Esophagus (tissue), 2 donors: Measurements from ENCODE around the gene RAPGEF2. TPM values are rescaled to one million over a fixed set of nuclear protein-coding genes. Genes with fewer than 3 reads are reported as not detected.

Experiments
- H3K27ac ChIP-seq, 2 donors: one replicate each; pipeline ENCODE4 v1.5.1; 2013; ENCODE audit warnings: low read depth in 2 of 2, mild to moderate bottlenecking in 2 of 2, inconsistent platforms in 1 of 2, low read length in 1 of 2, moderate library complexity in 1 of 2
- H3K27me3 ChIP-seq, 2 donors: one replicate each; pipeline ENCODE4 v1.6.1; 2013; ENCODE audit warnings: low read length in 2 of 2, control low read depth in 1 of 2, mild to moderate bottlenecking in 1 of 2; ENCODE audit not compliant: insufficient read depth in 2 of 2, control insufficient read depth in 1 of 2
- H3K36me3 ChIP-seq, 2 donors: one replicate each; pipeline ENCODE4 v1.6.1; 2013; ENCODE audit warnings: low read length in 1 of 2; ENCODE audit not compliant: control insufficient read depth in 2 of 2, insufficient read depth in 2 of 2
- H3K4me1 ChIP-seq, 2 donors: one replicate each; pipeline ENCODE4 v1.6.1; 2013; ENCODE audit warnings: low read length in 1 of 2; ENCODE audit not compliant: control insufficient read depth in 2 of 2, insufficient read depth in 2 of 2
- H3K4me3 ChIP-seq, 2 donors: one replicate each; pipeline ENCODE4 v1.5.1; 2013; ENCODE audit warnings: low read length in 2 of 2, mild to moderate bottlenecking in 2 of 2, low read depth in 1 of 2, moderate library complexity in 1 of 2
- H3K9me3 ChIP-seq, 2 donors: one replicate each; pipeline ENCODE4 v1.6.1; 2013; ENCODE audit warnings: mild to moderate bottlenecking in 2 of 2, low read depth in 1 of 2, low read length in 1 of 2, moderate library complexity in 1 of 2; ENCODE audit not compliant: control insufficient read depth in 2 of 2, insufficient read depth in 1 of 2
- WGBS, 2 donors: extraction: QIAGEN DNeasy Blood & Tissue Kit; methylation state at CpG; one replicate each; pipeline ENCODE4 v1.1.7; 2013; 5-methylcytosine and 5-hydroxymethylcytosine counted together
- polyA plus RNA-seq, 2 donors: library from polyadenylated mRNA; stranded (reverse); fragments of 200-250 nt; gene quantifications; one replicate each; pipeline ENCODE4 v1.2.3, GENCODE V29; 2013
- donor health status: healthy with polysubstance abuse.
- donor health status: Bipolar disorder and iron deficiency.

RAPGEF2 gene
- polyA plus RNA-seq, 2 donors = 3.9 to 4.3 TPM

DNA sequence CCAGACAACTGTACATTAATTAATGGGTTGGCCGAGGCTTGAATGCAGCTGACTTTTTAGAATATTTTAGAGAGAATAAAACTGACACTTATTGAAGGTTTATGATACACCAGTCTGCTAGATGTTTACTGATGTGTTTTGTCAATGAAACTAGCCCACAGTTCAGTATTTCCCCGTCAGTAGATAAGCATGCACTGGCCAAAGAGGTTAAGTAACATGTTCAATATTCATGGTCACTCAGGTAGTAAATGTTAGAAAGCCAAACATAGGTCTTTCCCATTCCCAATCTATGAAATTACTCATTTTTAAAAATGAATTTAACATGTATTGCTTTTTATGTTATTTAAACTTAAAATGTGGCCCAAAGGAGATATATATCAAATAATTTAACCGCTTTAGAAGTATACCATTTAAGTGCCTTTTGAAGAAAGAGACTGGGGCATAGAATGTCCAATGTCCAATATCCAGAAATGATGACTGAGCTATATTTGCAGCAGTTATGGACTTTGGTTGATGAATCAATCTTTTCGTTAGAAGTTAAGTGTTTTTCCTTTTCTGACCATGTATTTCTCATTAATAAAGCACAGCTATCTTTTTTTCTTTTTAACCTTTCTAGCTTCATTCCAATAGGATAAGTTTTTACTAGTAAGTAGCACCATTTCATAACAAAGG, 156.1 kb downstream of the RAPGEF2 start:
- no peak overlapping the region for H3K27ac ChIP-seq
- H3K9me3 ChIP-seq = no peaks in the 10 kb centered on the region
- no peaks in the 10 kb centered on the region for H3K4me1 ChIP-seq
- H3K27me3 ChIP-seq = no peaks in the 10 kb centered on the region
- H3K36me3 ChIP-seq = no peaks in the 10 kb centered on the region
- 84 to 90% methylated on average over 4 of the region's 4 CpGs for WGBS, 2 donors
- no peak overlapping the region for H3K4me3 ChIP-seq

DNA sequence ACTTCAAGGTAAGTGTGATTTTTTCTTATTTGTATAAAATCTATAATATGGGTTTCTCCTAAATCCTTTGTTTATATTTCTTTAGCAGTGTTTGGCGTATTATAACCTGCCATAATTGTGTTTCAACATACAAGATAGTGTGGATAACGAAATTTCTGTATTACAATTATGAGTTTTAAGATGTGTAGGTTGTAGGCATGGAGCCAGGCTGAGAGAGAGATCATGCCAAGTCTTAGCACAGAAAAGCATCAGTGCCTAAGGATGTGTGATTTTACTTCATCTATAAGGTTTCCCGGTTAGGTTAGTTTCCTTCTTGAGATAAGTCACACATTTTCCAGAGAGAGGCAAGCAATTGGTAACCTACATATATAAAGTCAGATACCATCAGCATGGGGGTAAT, 161.2 kb downstream of the RAPGEF2 start:
- WGBS, 2 donors = 85 to 89% methylated on average over 3 of the region's 3 CpGs
- H3K27ac ChIP-seq = no peak overlapping the region
- no peaks in the 10 kb centered on the region for H3K36me3 ChIP-seq
- H3K9me3 ChIP-seq = no peaks in the 10 kb centered on the region
- no peaks in the 10 kb centered on the region for H3K4me1 ChIP-seq
- H3K27me3 ChIP-seq = no peaks in the 10 kb centered on the region
- H3K4me3 ChIP-seq = no peak overlapping the region

DNA sequence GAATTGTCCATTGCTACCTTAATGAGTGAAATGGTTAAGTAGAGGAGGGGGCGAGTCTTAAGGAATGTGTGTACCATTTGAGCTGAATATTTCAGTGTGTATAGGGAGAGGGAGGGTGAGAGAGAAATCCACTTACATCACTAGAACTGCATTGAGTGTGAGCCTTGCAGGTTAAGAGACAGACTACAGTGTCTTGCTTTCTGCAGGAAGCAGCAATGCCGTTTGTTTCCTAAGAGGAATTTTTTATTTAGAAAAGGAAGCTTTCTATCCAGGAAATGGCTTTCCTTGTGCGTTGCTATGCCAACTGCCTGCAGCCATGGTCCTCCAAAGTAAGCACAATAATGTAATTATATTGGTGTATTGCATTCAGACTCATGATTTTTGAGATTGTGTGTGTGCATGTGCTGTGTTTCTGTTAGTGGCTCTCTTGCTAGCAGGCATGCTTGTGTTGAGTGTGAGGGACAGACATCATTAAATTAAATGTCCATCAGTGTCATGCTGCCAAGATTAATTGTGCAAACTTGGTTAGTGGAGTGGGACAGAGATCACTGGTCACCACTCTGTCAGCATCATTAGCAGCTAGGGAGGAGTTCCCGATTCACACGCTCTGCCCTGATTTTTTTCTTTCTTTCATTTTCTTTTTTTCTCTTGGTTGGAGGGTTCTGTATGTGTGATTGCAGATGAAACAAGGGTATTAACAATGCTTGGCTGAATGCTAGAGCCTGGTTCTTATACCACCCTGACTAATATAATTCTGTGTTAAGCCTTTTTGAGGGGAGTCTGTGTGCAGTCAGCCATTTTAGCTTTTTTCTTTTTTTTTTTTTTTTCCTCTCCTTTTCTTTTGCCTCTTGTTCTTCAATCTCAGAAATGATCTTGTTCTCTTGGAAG, 164.3 kb downstream of the RAPGEF2 start:
- H3K4me1 ChIP-seq = no peaks in the 10 kb centered on the region
- H3K9me3 ChIP-seq = no peaks in the 10 kb centered on the region
- no peak overlapping the region for H3K27ac ChIP-seq
- no peak overlapping the region for H3K4me3 ChIP-seq
- WGBS, 2 donors = 46 to 58% methylated on average over 5 of the region's 5 CpGs
- H3K27me3 ChIP-seq = no peaks in the 10 kb centered on the region
- no peaks in the 10 kb centered on the region for H3K36me3 ChIP-seq

DNA sequence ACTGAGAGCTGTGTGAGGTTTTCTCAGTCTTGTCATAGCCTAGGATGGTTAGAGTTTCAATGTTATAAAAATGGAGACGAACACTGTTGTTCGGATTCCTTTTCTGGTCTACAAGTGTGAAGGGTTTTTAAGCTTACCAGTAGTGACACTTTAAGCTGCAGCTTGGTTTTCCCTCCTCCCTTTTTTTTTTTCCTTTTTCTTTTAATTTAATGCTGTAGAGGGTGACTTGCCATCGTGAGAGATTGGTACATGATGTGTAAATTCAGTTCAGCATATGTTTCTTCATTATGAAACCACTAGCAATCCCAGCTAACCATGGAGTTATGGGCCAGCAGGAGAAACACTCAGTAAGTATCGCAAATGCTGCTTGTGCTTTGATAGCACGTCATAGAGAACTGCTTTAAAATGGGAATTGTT, 165.0 kb downstream of the RAPGEF2 start:
- WGBS, 2 donors = 75 to 80% methylated on average over 5 of the region's 5 CpGs

DNA sequence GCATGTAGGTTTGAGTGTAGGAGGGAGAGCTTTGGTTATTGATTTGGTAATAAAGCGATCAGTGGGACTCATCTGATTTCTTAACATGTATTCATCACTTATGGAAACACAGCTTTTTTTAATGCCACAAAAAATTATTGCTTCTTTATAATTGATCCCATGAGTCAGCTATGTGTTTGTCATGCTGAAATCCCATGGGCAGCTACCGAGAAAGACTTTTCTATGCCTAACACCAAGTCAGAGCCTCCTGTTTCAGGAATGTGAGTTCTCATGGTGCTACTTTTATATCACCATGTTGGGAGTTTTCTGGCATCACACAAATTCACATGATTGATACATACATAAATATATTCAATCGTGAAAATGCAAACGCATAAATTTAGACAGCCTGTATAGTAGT, 165.7 kb downstream of the RAPGEF2 start:
- Histone ChIP-seq H3K9me3 (no peaks in the 10 kb centered on the region), H3K27ac (no peak overlapping the region), H3K4me3 (no peak overlapping the region), H3K27me3 (no peaks in the 10 kb centered on the region), H3K36me3 (no peaks in the 10 kb centered on the region), H3K4me1 (peaks cover 0 to under 1% of the 10 kb centered on the region in 2 donors)
- whole genome bisulfite sequencing, 2 donors = 84 to 85% methylated on average over 4 of the region's 4 CpGs

More for the DNA sequence above, 165.0 kb downstream of the RAPGEF2 start:
- Histone ChIP-seq H3K4me3 (no peak overlapping the region), H3K4me1 (no peaks in the 10 kb centered on the region), H3K27ac (no peak overlapping the region), H3K9me3 (no peaks in the 10 kb centered on the region), H3K36me3 (no peaks in the 10 kb centered on the region), H3K27me3 (no peaks in the 10 kb centered on the region)

DNA sequence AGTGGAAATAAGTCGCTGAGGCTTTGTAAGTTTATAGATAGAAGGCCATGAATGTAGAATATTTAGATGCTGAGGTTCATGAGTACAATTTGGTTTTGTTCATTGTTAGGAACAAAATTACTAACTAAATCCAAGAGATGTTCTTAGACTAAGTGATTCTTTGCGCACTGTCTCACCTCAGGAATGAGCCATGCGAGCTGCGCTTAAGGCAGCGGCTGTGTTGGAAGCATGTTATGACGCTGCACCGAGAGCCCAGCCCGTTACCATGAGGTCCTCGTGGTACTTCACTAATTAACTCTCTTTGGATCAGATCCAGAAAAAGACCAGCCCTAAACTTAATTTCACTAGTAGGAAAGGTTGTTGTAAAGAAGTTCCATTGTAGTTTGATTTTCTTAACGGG, 166.2 kb downstream of the RAPGEF2 start:
- no peaks in the 10 kb centered on the region for H3K9me3 ChIP-seq
- 94 to 95% methylated on average over 10 of the region's 10 CpGs for WGBS, 2 donors
- peaks cover 0 to 3% of the 10 kb centered on the region in 2 donors for H3K4me1 ChIP-seq
- H3K4me3 ChIP-seq = no peak overlapping the region
- no peaks in the 10 kb centered on the region for H3K27me3 ChIP-seq
- H3K27ac ChIP-seq = no peak overlapping the region
- H3K36me3 ChIP-seq = no peaks in the 10 kb centered on the region

DNA sequence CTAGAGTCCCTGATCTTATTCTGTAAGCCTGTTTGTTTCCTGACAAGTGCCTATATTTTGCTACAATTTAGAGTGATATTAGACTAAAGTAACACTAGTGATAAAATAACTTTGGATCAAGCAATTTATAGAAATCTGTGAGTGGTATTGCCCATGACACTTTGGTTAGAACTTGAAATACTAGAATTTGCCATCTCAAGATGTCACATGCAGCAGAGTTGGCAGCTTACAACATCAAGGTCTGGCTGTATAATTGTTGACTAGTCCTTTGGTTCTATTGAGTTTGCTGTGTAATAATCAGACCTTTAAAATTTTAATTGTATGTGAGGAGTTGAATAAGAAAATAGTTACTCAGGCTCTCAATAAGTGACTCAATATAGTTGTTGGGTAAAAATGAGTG, 167.1 kb downstream of the RAPGEF2 start:
- Histone ChIP-seq H3K27me3 (no peaks in the 10 kb centered on the region), H3K27ac (no peak overlapping the region), H3K9me3 (no peaks in the 10 kb centered on the region), H3K36me3 (no peaks in the 10 kb centered on the region), H3K4me3 (no peak overlapping the region), H3K4me1 (peaks cover 0 to 3% of the 10 kb centered on the region in 2 donors)

DNA sequence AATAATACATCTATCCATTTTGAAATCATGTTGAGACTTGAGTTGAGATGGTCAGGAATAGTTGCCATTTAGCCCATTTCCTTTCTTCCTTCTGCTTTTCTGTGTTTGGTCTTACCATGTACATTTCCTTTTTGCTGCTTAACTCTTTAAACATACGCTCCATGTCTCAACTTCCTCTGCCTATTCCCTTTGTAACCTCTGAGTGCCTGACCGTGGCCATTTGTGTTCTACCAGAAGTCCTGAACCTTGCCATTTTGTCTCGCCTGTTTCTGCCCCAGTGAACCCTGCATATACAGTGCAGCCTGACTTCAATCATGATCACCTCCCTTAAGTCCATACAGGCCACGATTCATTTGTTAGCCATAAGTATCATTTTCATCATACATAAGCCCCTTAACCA, 169.0 kb downstream of the RAPGEF2 start:
- Histone ChIP-seq H3K27me3 (no peaks in the 10 kb centered on the region), H3K9me3 (no peaks in the 10 kb centered on the region), H3K4me1 (peaks cover 0 to 3% of the 10 kb centered on the region in 2 donors), H3K4me3 (no peak overlapping the region), H3K27ac (peak overlapping the region in 1 of 2 donors; percentile 13), H3K36me3 (no peaks in the 10 kb centered on the region)
- WGBS, 2 donors = 75 to 79% methylated on average over 4 of the region's 4 CpGs

DNA sequence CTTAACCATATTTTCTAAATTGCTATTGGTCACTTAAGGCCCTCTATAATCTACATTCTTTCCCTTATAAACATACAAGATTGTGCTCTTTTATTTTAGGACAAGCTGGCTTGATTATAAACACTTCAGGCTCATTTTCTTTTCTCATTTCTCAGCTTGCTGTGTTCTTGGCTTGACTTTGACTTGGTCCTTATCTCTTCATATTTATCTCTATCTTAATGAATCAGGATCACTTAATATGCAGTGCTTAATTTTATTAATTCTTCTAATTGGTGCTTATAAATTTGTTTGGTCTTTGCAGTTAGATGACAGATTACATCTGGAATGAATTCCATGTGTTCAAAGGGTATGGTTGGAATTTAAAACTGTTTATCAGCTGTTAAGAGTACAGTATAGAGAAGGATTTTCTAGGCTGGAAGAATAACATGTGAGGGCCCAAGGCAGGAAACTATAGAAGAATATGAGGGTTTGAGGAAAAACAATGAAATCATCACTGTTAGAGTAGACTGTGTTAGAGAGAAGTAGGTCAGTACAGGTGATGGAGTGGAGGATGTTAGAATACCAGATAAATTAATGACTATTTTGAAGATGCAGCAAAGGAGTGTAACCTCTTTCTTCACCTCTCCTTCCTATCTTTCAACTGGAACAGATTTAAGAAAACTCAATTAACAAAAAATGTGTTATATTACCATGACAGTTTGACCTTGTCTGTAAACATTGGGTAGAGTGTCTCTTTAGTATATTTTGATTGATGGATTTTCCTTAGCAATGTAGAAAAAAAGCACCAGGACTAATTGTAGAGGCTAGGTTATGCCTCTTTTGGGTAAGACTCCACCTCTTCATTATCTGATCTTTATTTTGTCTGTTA, 169.6 kb downstream of the RAPGEF2 start:
- H3K4me1 ChIP-seq = peaks cover 0 to 3% of the 10 kb centered on the region in 2 donors
- no peak overlapping the region for H3K27ac ChIP-seq
- no peaks in the 10 kb centered on the region for H3K36me3 ChIP-seq
- H3K9me3 ChIP-seq = no peaks in the 10 kb centered on the region
- H3K4me3 ChIP-seq = no peak overlapping the region
- no peaks in the 10 kb centered on the region for H3K27me3 ChIP-seq
